ENCODE results near the gene METTL4. TPM values are rescaled to one million over a fixed set of nuclear protein-coding genes. Genes with fewer than 3 reads are reported as not detected.

METTL4 gene
- total RNA-seq, 1 experiment from 2014 or later = 20.1 TPM

- Histone ChIP-seq H3K27me3 (replicated peaks; ENCODE audit: control insufficient read depth, insufficient read depth, low read length) (no peaks in the 10 kb centered on the region), H3K36me3 (ENCODE audit: control insufficient read depth, insufficient read depth, low read length) (no peaks in the 10 kb centered on the region), H3K9me3 (no peaks in the 10 kb centered on the region), H3K4me3 (ENCODE audit: low read depth, low read length) (no peak overlapping the region), H3K4me1 (no peaks in the 10 kb centered on the region)
- H3K9me3 Mint-ChIP-seq (ENCODE audit: unreplicated experiment) = no peaks in the 10 kb centered on the region
- ChIA-PET POLR2A (no interaction called here), CTCF (interaction anchor here (1.6 kb wide), 1 partner anchor 13 kb away, joined by 3 read pairs; no protein-coding TSS in a partner anchor)
- H3K4me1 Mint-ChIP-seq (ENCODE audit: low read depth, unreplicated experiment) = no peaks in the 10 kb centered on the region
- no TSS peak for BruUV-seq (replicated peaks)
- intact Hi-C loops (cut with micrococcal nuclease; ENCODE audit: unreplicated experiment) = no loop called here
- no peak for DNase-seq
- no peaks in the 10 kb centered on the region for H3K27me3 Mint-ChIP-seq (ENCODE audit: insufficient read depth, unreplicated experiment)
- H3K36me3 Mint-ChIP-seq (ENCODE audit: insufficient read depth, unreplicated experiment) = peaks cover 8% of the 10 kb centered on the region
- H3K4me3 Mint-ChIP-seq (ENCODE audit: unreplicated experiment) = no peak overlapping the region
- H3K27ac Mint-ChIP-seq (ENCODE audit: unreplicated experiment) = no peak overlapping the region
- TF ChIP-seq CTCF (IDR thresholded peaks at IDR 0.05; ENCODE audit: insufficient read depth in 1 of 2, low read depth in 1 of 2, low read length in 1 of 2, severe bottlenecking in 1 of 2, unreplicated experiment in 1 of 2) = no peak
Observed at GRCh38 chr18:2554696-2555095, 16.6 kb downstream of the METTL4 start.

- ChIA-PET POLR2A (no interaction called here), CTCF (no interaction called here)
- intact Hi-C loops (cut with micrococcal nuclease; ENCODE audit: unreplicated experiment) = no loop called here
- no peak for TF ChIP-seq CTCF (IDR thresholded peaks at IDR 0.05; ENCODE audit: insufficient read depth in 1 of 2, low read depth in 1 of 2, low read length in 1 of 2, severe bottlenecking in 1 of 2, unreplicated experiment in 1 of 2)
- H3K4me1 ChIP-seq = no peaks in the 10 kb centered on the region
- Mint-ChIP-seq H3K36me3 (ENCODE audit: insufficient read depth, unreplicated experiment) (peaks cover 20% of the 10 kb centered on the region), H3K27me3 (ENCODE audit: insufficient read depth, unreplicated experiment) (no peaks in the 10 kb centered on the region), H3K4me1 (ENCODE audit: low read depth, unreplicated experiment) (no peaks in the 10 kb centered on the region), H3K9me3 (ENCODE audit: unreplicated experiment) (no peaks in the 10 kb centered on the region), H3K27ac (ENCODE audit: unreplicated experiment) (no peak overlapping the region), H3K4me3 (ENCODE audit: unreplicated experiment) (no peak overlapping the region)
- H3K4me3 ChIP-seq (ENCODE audit: low read depth, low read length) = no peak overlapping the region
- H3K27me3 ChIP-seq (replicated peaks; ENCODE audit: control insufficient read depth, insufficient read depth, low read length) = no peaks in the 10 kb centered on the region
- no peak for DNase-seq
- H3K36me3 ChIP-seq (ENCODE audit: control insufficient read depth, insufficient read depth, low read length) = no peaks in the 10 kb centered on the region
- BruUV-seq (replicated peaks) = no TSS peak
- no peaks in the 10 kb centered on the region for H3K9me3 ChIP-seq
Observed at GRCh38 chr18:2551425-2551824, 19.9 kb downstream of the METTL4 start.

- intact Hi-C loops (cut with micrococcal nuclease; ENCODE audit: unreplicated experiment) = loop anchor here (5.0 to 10.0 kb wide), 5 partner anchors 327 to 1685 kb away; no protein-coding TSS in a partner anchor
- H3K27me3 ChIP-seq (replicated peaks; ENCODE audit: control insufficient read depth, insufficient read depth, low read length) = no peaks in the 10 kb centered on the region
- Mint-ChIP-seq H3K36me3 (ENCODE audit: insufficient read depth, unreplicated experiment) (peaks cover 20% of the 10 kb centered on the region), H3K27me3 (ENCODE audit: insufficient read depth, unreplicated experiment) (no peaks in the 10 kb centered on the region), H3K4me1 (ENCODE audit: low read depth, unreplicated experiment) (no peaks in the 10 kb centered on the region), H3K4me3 (ENCODE audit: unreplicated experiment) (no peak overlapping the region), H3K9me3 (ENCODE audit: unreplicated experiment) (no peaks in the 10 kb centered on the region), H3K27ac (ENCODE audit: unreplicated experiment) (no peak overlapping the region)
- H3K4me3 ChIP-seq (ENCODE audit: low read depth, low read length) = no peak overlapping the region
- no TSS peak for BruUV-seq (replicated peaks)
- H3K9me3 ChIP-seq = no peaks in the 10 kb centered on the region
- TF ChIP-seq CTCF (IDR thresholded peaks at IDR 0.05; ENCODE audit: insufficient read depth in 1 of 2, low read depth in 1 of 2, low read length in 1 of 2, severe bottlenecking in 1 of 2, unreplicated experiment in 1 of 2) = no peak
- no peaks in the 10 kb centered on the region for H3K4me1 ChIP-seq
- ChIA-PET POLR2A (no interaction called here), CTCF (no interaction called here)
- H3K36me3 ChIP-seq (ENCODE audit: control insufficient read depth, insufficient read depth, low read length) = no peaks in the 10 kb centered on the region
- DNase-seq = no peak
Observed at GRCh38 chr18:2549462-2549861, 21.8 kb downstream of the METTL4 start.

Measured in Caco-2 (cell line).